ENCODE results near the gene STRBP.

Gene STRBP

DNA sequence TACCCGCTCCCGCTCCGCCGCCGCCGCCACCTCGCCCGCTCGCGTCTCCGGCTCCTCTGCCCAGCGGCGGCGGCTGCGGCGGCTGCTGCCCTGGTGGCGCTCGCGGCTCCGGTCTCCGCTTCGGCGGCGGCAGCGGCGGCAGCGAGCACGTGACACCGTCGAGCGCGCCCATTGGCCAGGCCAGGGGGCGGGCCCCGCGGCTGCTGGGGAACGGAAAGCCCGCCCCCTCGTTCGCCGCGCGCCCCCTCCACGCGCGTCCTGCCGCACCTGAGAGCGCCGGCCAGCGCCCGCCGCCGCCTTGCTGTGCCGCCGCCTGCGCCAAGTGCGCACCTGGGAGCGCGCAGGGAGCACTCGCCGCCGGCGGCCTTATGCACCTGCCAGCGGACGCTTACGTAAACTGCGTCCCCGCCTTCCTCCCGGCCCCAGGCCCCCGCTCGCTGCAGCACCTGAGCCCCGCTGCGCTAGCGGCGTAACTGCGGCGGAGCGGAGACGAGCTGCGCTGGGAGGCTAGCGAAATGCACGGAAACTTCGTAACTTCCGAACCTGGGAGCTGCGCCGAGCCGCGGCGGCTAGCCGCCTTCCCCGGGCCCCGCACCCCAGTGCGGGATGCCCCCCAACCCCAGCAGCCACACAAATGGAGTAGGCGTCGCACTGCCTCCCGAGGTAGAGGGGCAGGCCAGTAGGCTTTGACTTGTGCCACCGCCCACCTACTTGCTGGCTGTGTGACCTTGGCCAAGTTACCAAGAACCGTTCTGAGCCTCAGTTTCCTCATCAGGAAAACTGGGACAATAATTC is at the start of gene STRBP:
Gene STRBP (minus strand): TSS at position 122 of the 795 bp plus-strand sequence. CDS start 84,452 bp downstream, outside the sequence.
- TF ChIP-seq, protein P1, sequence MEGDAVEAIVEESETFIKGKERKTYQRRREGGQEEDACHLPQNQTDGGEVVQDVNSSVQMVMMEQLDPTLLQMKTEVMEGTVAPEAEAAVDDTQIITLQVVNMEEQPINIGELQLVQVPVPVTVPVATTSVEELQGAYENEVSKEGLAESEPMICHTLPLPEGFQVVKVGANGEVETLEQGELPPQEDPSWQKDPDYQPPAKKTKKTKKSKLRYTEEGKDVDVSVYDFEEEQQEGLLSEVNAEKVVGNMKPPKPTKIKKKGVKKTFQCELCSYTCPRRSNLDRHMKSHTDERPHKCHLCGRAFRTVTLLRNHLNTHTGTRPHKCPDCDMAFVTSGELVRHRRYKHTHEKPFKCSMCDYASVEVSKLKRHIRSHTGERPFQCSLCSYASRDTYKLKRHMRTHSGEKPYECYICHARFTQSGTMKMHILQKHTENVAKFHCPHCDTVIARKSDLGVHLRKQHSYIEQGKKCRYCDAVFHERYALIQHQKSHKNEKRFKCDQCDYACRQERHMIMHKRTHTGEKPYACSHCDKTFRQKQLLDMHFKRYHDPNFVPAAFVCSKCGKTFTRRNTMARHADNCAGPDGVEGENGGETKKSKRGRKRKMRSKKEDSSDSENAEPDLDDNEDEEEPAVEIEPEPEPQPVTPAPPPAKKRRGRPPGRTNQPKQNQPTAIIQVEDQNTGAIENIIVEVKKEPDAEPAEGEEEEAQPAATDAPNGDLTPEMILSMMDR (conservative IDR thresholded peaks at IDR 0.05; ENCODE audit: control insufficient read depth, insufficient read depth, low read depth, low read length) = no peak
- DNase-seq (ENCODE audit: low read depth) = peak; percentile 52
- H3K4me3 ChIP-seq (ENCODE audit: control insufficient read depth, low read depth, low read length) = peak within 1 kb of the TSS; percentile 57

- DNase-seq (ENCODE audit: low read depth) = no peak
- TF ChIP-seq, protein P1 (conservative IDR thresholded peaks at IDR 0.05; ENCODE audit: control insufficient read depth, insufficient read depth, low read depth, low read length) = no peak
- no peak overlapping the region for H3K4me3 ChIP-seq (ENCODE audit: control insufficient read depth, low read depth, low read length)
Observed at GRCh38 chr9:123316053-123316718, 47.8 kb upstream of the STRBP start.

DNA sequence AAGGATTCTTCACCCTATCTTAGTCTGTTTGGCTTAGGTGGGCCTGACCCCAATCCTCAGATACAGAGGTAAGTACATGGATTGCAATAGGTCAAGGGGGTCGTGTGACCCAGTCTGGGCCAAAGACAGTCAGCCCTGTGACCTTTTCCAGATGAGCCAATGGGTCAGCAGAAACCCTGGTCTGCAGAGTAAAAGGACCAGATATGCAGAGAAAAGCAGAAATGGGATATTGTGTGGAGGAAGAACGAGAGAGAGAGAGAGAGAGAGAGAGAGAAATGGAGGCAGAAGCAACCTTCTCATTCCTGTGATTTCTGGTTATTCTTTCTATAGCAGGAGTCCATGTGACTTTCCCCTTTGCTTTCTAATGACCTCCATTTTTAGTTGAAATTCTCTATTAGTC is 47.2 kb upstream of the STRBP start:
- TF ChIP-seq, protein P1 (conservative IDR thresholded peaks at IDR 0.05; ENCODE audit: control insufficient read depth, insufficient read depth, low read depth, low read length) = no peak
- no peak overlapping the region for H3K4me3 ChIP-seq (ENCODE audit: control insufficient read depth, low read depth, low read length)
- no peak for DNase-seq (ENCODE audit: low read depth)

GRCh38 chr9:123314617-123315016 is 46.2 kb upstream of the STRBP start:
- H3K4me3 ChIP-seq (ENCODE audit: control insufficient read depth, low read depth, low read length) = no peak overlapping the region
- DNase-seq (ENCODE audit: low read depth) = no peak
- TF ChIP-seq, protein P1 (conservative IDR thresholded peaks at IDR 0.05; ENCODE audit: control insufficient read depth, insufficient read depth, low read depth, low read length) = no peak

GRCh38 chr9:123312306-123312877 is 44.0 kb upstream of the STRBP start:
- no peak overlapping the region for H3K4me3 ChIP-seq (ENCODE audit: control insufficient read depth, low read depth, low read length)
- DNase-seq (ENCODE audit: low read depth) = no peak
- TF ChIP-seq, protein P1 (conservative IDR thresholded peaks at IDR 0.05; ENCODE audit: control insufficient read depth, insufficient read depth, low read depth, low read length) = no peak

- TF ChIP-seq, protein P1 (conservative IDR thresholded peaks at IDR 0.05; ENCODE audit: control insufficient read depth, insufficient read depth, low read depth, low read length) = no peak
- H3K4me3 ChIP-seq (ENCODE audit: control insufficient read depth, low read depth, low read length) = no peak overlapping the region
- no peak for DNase-seq (ENCODE audit: low read depth)
Observed at GRCh38 chr9:123311250-123311752, 42.9 kb upstream of the STRBP start.
